Measurements from ENCODE around the gene OGDH.

The OGDH gene

DNA sequence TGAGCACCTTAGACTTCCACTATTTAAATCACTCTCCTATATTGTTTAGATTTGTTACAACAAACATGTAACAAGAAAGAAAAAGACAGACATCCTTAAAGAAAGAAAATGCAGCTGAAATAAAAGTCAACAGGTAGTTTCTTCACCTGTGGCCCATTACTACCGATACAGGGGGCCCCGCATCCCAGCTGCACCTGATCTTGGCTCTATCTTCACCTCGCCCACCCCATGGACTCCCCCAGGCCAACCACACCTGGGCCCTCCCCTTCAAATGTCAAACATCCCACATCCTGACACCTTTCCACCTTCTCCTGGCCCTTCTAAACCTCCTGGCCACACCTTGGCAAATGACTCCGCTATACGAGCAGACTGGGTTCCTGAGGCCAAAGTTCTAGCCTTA lies 39.7 kb upstream of the OGDH start:
- no peak overlapping the region for H3K27ac ChIP-seq (ENCODE audit: low read depth, low read length)
- no peaks in the 10 kb centered on the region for H3K9me3 ChIP-seq (ENCODE audit: control insufficient read depth, insufficient read depth, low read depth, low read length)
- no peaks in the 10 kb centered on the region for H3K27me3 ChIP-seq (ENCODE audit: control insufficient read depth, insufficient read depth, low read length)
- H3K9ac ChIP-seq (ENCODE audit: low read length), result no peak overlapping the region
- peaks cover 8% of the 10 kb centered on the region; the same call in 1 of the 2 replicates for H3K4me1 ChIP-seq (ENCODE audit: control insufficient read depth, insufficient read depth, low read length)
- H3K36me3 ChIP-seq (ENCODE audit: control insufficient read depth, insufficient read depth, low read length), result peaks cover 76% of the 10 kb centered on the region
- no peak overlapping the region for H3K4me3 ChIP-seq (ENCODE audit: low read depth, low read length)

DNA sequence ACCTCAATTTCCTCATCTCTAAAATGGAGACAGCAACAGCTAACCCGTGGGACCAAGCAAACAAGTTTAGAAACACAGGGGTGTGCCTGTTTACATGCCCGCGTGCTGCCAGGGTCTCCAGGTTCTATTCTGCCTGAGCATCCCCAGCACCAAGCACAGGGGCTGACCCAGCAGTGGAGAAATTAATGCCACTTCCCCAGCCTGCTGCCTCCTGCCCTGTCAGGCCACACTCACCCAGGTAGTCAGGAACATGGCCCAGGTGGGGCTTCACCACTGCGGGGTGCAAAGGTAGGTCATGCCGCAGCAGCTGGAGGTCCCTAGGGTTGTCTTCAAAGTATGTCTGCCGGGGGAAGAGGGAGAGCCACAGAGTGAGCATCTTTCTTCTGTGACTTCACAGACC lies 38.5 kb upstream of the OGDH start:
- Histone ChIP-seq H3K36me3 (ENCODE audit: control insufficient read depth, insufficient read depth, low read length) (peaks cover 88% of the 10 kb centered on the region), H3K4me3 (ENCODE audit: low read depth, low read length) (no peak overlapping the region), H3K4me1 (ENCODE audit: control insufficient read depth, insufficient read depth, low read length) (peaks cover 2% of the 10 kb centered on the region; the same call in 1 of the 2 replicates), H3K9me3 (ENCODE audit: control insufficient read depth, insufficient read depth, low read depth, low read length) (no peaks in the 10 kb centered on the region), H3K27me3 (ENCODE audit: control insufficient read depth, insufficient read depth, low read length) (no peaks in the 10 kb centered on the region), H3K27ac (ENCODE audit: low read depth, low read length) (no peak overlapping the region), H3K9ac (ENCODE audit: low read length) (no peak overlapping the region)

DNA sequence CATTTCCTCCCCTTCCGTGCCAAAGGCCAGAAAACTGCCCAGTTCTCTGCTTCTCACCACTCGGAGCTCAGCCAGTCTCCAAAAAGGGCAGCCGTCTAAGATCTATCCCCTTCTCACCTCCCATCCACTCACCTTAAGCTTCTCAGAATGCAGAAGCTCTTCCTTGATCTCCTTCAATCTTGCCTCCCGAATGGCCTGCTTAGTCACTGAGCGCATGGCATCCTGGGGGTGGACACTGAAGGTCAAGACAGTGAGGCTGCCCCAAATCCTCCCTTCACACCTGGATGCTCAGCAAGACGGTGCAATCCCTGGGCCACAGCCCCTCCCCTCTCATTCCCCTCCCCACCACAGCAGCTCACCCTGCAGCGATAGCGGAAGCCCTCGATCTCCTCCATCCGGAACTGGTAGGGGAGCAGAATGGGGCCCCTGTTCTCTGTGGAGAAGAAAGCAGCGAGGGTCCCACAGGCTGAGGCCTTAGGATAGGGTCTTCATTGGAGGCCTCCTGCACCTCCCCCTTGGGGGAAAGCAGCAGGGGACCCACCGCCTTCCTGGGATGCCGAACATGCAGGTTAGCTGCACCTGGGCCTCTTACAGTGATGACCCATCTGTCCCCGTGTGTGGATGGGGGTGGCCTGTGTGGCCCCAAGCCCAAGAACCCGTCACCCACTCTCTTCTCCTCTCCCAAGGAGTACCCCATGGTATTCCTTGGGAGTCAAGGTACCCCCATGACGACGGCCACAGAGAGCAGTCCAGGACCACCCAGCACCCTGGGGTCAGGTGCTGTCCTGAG lies 37.5 kb upstream of the OGDH start:
- Histone ChIP-seq H3K4me3 (ENCODE audit: low read depth, low read length) (no peak overlapping the region), H3K4me1 (ENCODE audit: control insufficient read depth, insufficient read depth, low read length) (peaks cover 4% of the 10 kb centered on the region; the same call in 1 of the 2 replicates), H3K27ac (ENCODE audit: low read depth, low read length) (no peak overlapping the region), H3K9ac (ENCODE audit: low read length) (no peak overlapping the region), H3K36me3 (ENCODE audit: control insufficient read depth, insufficient read depth, low read length) (peaks cover 88% of the 10 kb centered on the region), H3K27me3 (ENCODE audit: control insufficient read depth, insufficient read depth, low read length) (no peaks in the 10 kb centered on the region), H3K9me3 (ENCODE audit: control insufficient read depth, insufficient read depth, low read depth, low read length) (no peaks in the 10 kb centered on the region)

DNA sequence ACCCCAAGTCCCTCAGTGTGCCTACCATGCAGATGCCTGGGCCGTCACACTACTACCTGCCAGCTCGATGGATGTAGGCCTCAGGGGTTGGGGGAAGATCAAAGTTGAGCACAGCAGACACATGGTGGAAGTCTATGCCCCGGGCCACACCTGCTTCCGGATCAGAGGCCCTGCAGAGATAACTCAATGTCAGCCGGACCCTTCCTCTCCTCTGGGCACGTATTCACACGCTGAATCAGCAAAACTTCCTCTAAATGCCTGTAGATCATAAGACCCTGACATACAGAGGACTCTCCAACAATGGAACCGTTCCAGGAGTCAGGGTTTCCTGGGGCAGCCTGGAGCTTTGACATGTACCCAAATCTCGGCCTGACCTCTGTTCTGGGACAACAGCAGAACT lies 36.5 kb upstream of the OGDH start:
- H3K27ac ChIP-seq (ENCODE audit: low read depth, low read length), result no peak overlapping the region
- no peaks in the 10 kb centered on the region for H3K9me3 ChIP-seq (ENCODE audit: control insufficient read depth, insufficient read depth, low read depth, low read length)
- peaks cover 10% of the 10 kb centered on the region for H3K4me1 ChIP-seq (ENCODE audit: control insufficient read depth, insufficient read depth, low read length)
- no peak overlapping the region for H3K4me3 ChIP-seq (ENCODE audit: low read depth, low read length)
- H3K36me3 ChIP-seq (ENCODE audit: control insufficient read depth, insufficient read depth, low read length), result peaks cover 81% of the 10 kb centered on the region
- no peak overlapping the region for H3K9ac ChIP-seq (ENCODE audit: low read length)
- no peaks in the 10 kb centered on the region for H3K27me3 ChIP-seq (ENCODE audit: control insufficient read depth, insufficient read depth, low read length)

DNA sequence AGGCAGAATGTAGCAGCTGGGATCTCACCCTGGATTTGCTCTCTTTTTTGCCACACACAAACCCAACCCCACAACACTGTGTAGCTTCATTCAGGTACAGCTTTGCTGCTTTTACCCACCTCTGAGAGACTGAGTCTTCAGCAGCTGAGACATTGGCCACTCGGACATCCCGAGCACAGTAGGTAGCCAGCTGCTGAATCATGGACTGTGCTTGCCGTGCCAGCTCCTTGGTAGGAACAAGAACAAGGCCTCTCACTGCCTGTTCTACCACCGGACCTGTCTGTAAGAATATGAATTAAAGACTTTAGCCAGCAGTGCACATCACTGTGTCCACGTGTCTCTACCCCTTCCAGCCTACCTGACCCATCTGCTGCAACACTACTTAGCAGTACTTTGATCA lies 33.7 kb upstream of the OGDH start:
- Histone ChIP-seq H3K27me3 (ENCODE audit: control insufficient read depth, insufficient read depth, low read length) (no peaks in the 10 kb centered on the region), H3K9ac (ENCODE audit: low read length) (peak overlapping the region; percentile 98), H3K27ac (ENCODE audit: low read depth, low read length) (no peak overlapping the region), H3K9me3 (ENCODE audit: control insufficient read depth, insufficient read depth, low read depth, low read length) (no peaks in the 10 kb centered on the region), H3K4me1 (ENCODE audit: control insufficient read depth, insufficient read depth, low read length) (peaks cover 14% of the 10 kb centered on the region), H3K4me3 (ENCODE audit: low read depth, low read length) (peak overlapping the region; percentile 97), H3K36me3 (ENCODE audit: control insufficient read depth, insufficient read depth, low read length) (peaks cover 64% of the 10 kb centered on the region)

DNA sequence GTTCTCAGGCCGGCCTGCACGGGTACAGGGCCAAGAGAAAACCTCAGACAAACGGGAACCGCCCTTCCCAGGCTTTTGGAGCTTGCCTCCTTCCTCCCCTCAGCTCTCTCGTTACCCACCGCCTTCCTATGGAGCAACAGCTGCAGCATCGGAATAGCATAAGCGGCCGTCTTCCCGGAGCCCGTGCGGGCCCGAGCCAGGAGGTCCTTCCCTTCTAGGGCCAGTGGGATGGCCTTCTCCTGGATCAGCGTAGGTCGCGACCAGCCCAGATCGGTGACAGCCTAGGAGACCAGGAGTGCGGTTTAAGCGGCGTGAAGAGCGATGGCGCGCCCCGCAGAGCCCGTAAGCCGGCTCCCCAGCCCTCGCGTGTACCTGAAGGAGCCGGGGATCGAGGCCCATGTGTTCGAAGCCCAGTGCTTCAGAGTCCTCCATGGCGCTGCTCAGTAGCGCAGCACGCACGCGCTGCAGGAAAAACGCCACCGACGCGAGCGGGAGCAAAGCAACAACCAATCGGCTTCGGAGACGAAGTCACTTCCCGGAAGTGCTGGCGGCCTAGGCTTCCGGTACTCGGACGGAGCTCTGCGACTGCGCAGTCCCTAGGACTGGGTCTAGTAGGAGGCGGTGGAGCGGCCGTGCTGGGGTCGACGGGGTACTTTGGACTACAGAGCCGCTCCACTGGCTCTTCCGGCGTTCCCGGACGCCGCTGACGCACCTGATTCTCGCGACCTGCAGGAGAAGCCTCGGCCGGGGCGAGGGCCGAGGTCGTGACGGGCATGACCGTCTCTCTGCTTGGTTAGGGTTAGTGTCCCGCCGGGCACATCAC lies 32.8 kb upstream of the OGDH start, which contains the start of gene DDX56:
Gene DDX56 (minus strand): TSS at position 445 of the 823 bp plus-strand sequence. CDS start 13 bp downstream, at position 432.
- Histone ChIP-seq H3K27me3 (ENCODE audit: control insufficient read depth, insufficient read depth, low read length) (no peaks in the 10 kb centered on the region), H3K9ac (ENCODE audit: low read length) (peak within 1 kb of the TSS; percentile 98), H3K4me3 (ENCODE audit: low read depth, low read length) (peak within 1 kb of the TSS; percentile 97), H3K4me1 (ENCODE audit: control insufficient read depth, insufficient read depth, low read length) (peaks cover 14% of the 10 kb centered on the region), H3K9me3 (ENCODE audit: control insufficient read depth, insufficient read depth, low read depth, low read length) (no peaks in the 10 kb centered on the region), H3K36me3 (ENCODE audit: control insufficient read depth, insufficient read depth, low read length) (peaks cover 62% of the 10 kb centered on the region), H3K27ac (ENCODE audit: low read depth, low read length) (peak within 1 kb of the TSS; percentile 89)

DNA sequence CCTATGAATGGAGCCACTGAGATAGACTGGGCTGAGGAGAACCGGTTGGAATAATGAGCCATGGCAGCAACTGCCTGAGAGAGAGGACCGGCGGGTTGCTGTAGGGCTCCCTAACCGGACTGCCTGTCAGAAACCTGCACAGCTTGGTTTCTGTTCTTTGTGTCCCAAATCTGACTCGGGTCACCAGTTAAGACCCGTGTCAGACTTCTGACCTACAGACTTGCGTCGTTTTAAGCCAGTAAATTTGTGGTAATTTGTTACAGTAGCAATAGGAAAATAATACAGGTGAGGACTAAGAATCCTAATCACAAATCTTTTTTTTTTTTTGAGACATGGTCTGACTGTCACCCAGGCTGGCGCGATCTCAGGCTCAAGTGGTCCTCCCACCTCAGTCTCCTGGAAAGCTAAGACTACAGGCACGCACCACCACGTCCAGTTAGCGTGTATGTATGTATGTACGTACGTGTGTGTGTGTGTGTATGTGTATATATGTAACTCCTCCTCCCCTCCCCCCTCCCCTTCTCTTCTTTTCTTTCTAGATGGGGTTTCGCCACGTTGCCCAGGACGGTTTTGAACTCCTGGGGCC lies 32.0 kb upstream of the OGDH start:
- Histone ChIP-seq H3K9me3 (ENCODE audit: control insufficient read depth, insufficient read depth, low read depth, low read length) (no peaks in the 10 kb centered on the region), H3K27ac (ENCODE audit: low read depth, low read length) (peak overlapping the region; percentile 89)

DNA sequence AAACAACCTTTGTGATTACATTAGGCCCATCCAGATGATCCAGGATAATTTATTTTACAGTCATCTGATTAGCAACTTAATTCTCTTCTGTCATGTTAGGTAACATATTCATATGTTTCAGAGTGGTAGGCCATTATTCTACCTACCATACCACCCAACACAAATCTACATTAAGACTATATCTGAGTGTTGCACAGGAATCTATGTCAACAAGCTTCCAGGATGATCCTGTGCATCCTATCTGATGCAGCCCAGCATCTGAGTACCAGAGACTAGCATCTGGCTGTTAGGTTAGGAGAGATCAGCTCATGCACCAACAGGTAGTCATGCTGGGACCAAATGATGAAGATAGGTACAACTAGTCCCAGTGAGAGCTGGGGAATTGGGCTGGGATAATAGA lies 31.4 kb upstream of the OGDH start:
- peaks cover 61% of the 10 kb centered on the region for H3K36me3 ChIP-seq (ENCODE audit: control insufficient read depth, insufficient read depth, low read length)
- peaks cover 14% of the 10 kb centered on the region for H3K4me1 ChIP-seq (ENCODE audit: control insufficient read depth, insufficient read depth, low read length)
- H3K9ac ChIP-seq (ENCODE audit: low read length), result peak overlapping the region; percentile 98
- no peak overlapping the region for H3K27ac ChIP-seq (ENCODE audit: low read depth, low read length)
- H3K4me3 ChIP-seq (ENCODE audit: low read depth, low read length), result peak overlapping the region; percentile 97
- H3K9me3 ChIP-seq (ENCODE audit: control insufficient read depth, insufficient read depth, low read depth, low read length), result no peaks in the 10 kb centered on the region
- no peaks in the 10 kb centered on the region for H3K27me3 ChIP-seq (ENCODE audit: control insufficient read depth, insufficient read depth, low read length)

More for the DNA sequence above, 32.0 kb upstream of the OGDH start:
- peaks cover 61% of the 10 kb centered on the region for H3K36me3 ChIP-seq (ENCODE audit: control insufficient read depth, insufficient read depth, low read length)
- H3K9ac ChIP-seq (ENCODE audit: low read length), result peak overlapping the region; percentile 98
- peak overlapping the region; percentile 97 for H3K4me3 ChIP-seq (ENCODE audit: low read depth, low read length)
- H3K27me3 ChIP-seq (ENCODE audit: control insufficient read depth, insufficient read depth, low read length), result no peaks in the 10 kb centered on the region
- H3K4me1 ChIP-seq (ENCODE audit: control insufficient read depth, insufficient read depth, low read length), result peaks cover 14% of the 10 kb centered on the region

DNA sequence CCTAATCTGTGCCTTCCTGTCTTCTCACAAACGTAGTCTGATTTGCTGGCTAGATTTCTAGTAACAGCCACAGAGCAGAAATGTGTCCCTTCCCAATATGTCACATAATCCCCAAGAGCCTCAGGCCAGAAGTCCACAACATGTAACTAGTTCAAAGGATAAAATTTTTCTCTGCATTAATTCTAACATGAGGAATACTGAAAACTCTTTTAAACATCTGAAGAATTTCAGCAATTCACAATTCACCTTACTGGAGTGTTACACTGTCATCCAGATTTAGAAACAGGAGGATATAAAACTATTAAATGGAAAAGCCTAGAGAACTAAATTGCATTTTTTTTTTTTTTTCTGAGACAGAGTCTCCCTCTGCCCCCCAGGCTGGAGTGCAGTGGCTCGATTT lies 30.2 kb upstream of the OGDH start:
- Histone ChIP-seq H3K27ac (ENCODE audit: low read depth, low read length) (no peak overlapping the region), H3K4me1 (ENCODE audit: control insufficient read depth, insufficient read depth, low read length) (peaks cover 19% of the 10 kb centered on the region), H3K36me3 (ENCODE audit: control insufficient read depth, insufficient read depth, low read length) (peaks cover 59% of the 10 kb centered on the region), H3K9me3 (ENCODE audit: control insufficient read depth, insufficient read depth, low read depth, low read length) (no peaks in the 10 kb centered on the region), H3K4me3 (ENCODE audit: low read depth, low read length) (no peak overlapping the region), H3K9ac (ENCODE audit: low read length) (no peak overlapping the region), H3K27me3 (ENCODE audit: control insufficient read depth, insufficient read depth, low read length) (no peaks in the 10 kb centered on the region)

DNA sequence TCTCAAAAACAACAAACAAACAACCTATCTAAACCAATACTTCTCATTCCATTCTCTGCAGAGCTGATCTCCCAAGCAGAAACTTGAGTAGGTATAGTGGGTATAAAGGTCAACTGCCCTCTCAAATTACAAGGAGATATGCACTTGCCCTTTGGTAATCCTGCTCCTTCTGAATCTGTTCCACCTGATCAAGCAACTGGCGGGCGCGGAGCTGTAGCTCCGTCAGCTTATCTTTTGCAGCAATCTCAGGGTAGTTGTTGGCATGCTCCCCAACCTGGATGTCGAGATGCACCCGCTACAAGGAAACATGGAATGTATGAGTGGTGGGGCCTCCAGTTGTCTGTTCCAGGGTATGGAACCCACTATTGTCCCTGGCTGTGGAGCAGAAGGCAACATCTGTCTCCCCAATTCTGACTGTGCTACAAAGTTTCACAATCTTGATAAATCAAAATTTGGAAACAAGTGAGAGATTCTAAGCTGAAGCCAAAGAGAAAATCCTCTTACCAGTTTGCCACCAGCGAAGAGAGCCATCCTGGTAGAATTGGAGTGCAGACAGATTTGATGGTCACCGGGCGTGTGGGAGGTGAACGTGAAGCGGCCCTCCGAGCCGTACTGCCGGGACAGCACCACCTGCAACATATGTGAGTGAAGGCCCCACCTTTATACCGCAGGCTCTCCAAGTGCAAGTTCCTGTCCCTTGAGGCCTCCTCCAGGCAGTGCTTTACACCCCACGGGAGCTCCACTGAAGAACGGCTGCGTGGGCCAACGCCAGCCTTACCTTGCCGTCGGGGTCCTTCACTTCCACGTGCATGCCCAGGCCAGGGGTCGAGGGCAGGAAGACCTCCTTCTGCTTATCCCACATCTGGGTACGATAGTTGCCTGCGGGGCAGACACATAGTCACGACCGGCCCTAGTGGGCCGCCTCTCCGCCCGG lies 25.2 kb upstream of the OGDH start:
- Histone ChIP-seq H3K27ac (ENCODE audit: low read depth, low read length) (peak overlapping the region; percentile 50; the same call in 1 of the 2 replicates), H3K27me3 (ENCODE audit: control insufficient read depth, insufficient read depth, low read length) (no peaks in the 10 kb centered on the region), H3K9ac (ENCODE audit: low read length) (peak overlapping the region; percentile 84), H3K4me1 (ENCODE audit: control insufficient read depth, insufficient read depth, low read length) (peaks cover 10% of the 10 kb centered on the region; the same call in 1 of the 2 replicates), H3K9me3 (ENCODE audit: control insufficient read depth, insufficient read depth, low read depth, low read length) (no peaks in the 10 kb centered on the region), H3K4me3 (ENCODE audit: low read depth, low read length) (peak overlapping the region; percentile 85), H3K36me3 (ENCODE audit: control insufficient read depth, insufficient read depth, low read length) (peaks cover 30% of the 10 kb centered on the region)
